ENCODE results near the gene VRK1. TPM values are rescaled to one million over a fixed set of nuclear protein-coding genes. Genes with fewer than 3 reads are reported as not detected.

The VRK1 gene
- total and polyA plus RNA-seq, 2 donors (not counting 1 experiment from before 2014, with no cell fraction given): 10.3 to 28.2 TPM

DNA sequence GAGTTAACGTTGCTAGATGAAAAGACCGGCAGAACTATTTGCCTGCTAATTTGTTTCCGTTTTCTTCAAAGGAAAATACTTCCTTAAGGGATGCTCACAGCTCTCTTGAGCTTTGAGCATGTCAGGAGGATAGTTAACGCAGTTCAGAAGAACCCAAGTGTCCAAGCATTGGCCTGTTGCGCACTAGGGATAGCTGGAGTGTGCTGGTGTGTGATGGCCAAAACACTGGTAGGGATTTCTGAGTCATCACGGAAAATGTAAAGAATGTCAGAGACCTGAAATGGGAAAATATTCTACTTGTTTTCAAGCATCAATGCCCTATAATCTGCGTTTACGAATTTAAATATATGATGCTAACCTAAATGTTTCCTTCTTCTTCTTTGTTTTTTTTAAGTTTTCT, 97.8 kb downstream of the VRK1 start:
- Histone ChIP-seq H3K27me3 (replicated peaks in 1 of 4; ENCODE audit: control extremely low read depth in 1 of 4, control insufficient read depth in 3 of 4, insufficient read depth in 4 of 4, low read length in 3 of 4) (no peaks in the 10 kb centered on the region), H3K79me2 (ENCODE audit: control insufficient read depth, insufficient read depth, low read length) (no peaks in the 10 kb centered on the region), H3K4me2 (replicated peaks; ENCODE audit: low read depth, low read length, poor library complexity, severe bottlenecking) (no peak overlapping the region), H4K20me1 (ENCODE audit: control insufficient read depth, insufficient read depth, low read length, poor library complexity, severe bottlenecking) (no peaks in the 10 kb centered on the region), H2AFZ (ENCODE audit: insufficient read depth, low read depth, low read length, poor library complexity, severe bottlenecking) (no peak overlapping the region), H3K36me3 (replicated peaks in 1 of 2; ENCODE audit: control extremely low read depth in 1 of 2, control insufficient read depth in 1 of 2, extremely low read depth in 1 of 2, insufficient read depth in 2 of 2, low read length in 1 of 2) (peaks cover 0 to 1% of the 10 kb centered on the region in 2 experiments), H3K4me1 (ENCODE audit: control insufficient read depth in 2 of 2, insufficient read depth in 2 of 2, low read length in 2 of 2) (peaks cover 0 to 8% of the 10 kb centered on the region in 2 donors), H3K4me3 (ENCODE audit: control extremely low read depth in 1 of 5, extremely low read depth in 1 of 5, insufficient read depth in 1 of 5, low read depth in 2 of 5, low read length in 4 of 5) (no peak overlapping the region), H3K9me3 (ENCODE audit: control extremely low read depth in 1 of 3, control insufficient read depth in 2 of 3, insufficient read depth in 1 of 3, low read length in 2 of 3) (no peaks in the 10 kb centered on the region), H3K27ac (ENCODE audit: low read length in 2 of 2) (no peak overlapping the region), H3K9ac (ENCODE audit: low read length) (no peak overlapping the region)
- no peak overlapping the region for H3K4me3 Mint-ChIP-seq
- no peak for TF ChIP-seq EZH2 (IDR thresholded peaks at IDR 0.05; ENCODE audit: borderline replicate concordance, insufficient read depth, low read depth, low read length, poor library complexity, severe bottlenecking)
- TF ChIP-seq, protein P1, sequence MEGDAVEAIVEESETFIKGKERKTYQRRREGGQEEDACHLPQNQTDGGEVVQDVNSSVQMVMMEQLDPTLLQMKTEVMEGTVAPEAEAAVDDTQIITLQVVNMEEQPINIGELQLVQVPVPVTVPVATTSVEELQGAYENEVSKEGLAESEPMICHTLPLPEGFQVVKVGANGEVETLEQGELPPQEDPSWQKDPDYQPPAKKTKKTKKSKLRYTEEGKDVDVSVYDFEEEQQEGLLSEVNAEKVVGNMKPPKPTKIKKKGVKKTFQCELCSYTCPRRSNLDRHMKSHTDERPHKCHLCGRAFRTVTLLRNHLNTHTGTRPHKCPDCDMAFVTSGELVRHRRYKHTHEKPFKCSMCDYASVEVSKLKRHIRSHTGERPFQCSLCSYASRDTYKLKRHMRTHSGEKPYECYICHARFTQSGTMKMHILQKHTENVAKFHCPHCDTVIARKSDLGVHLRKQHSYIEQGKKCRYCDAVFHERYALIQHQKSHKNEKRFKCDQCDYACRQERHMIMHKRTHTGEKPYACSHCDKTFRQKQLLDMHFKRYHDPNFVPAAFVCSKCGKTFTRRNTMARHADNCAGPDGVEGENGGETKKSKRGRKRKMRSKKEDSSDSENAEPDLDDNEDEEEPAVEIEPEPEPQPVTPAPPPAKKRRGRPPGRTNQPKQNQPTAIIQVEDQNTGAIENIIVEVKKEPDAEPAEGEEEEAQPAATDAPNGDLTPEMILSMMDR (IDR thresholded peaks at IDR 0.05): no peak
- DNase-seq (no peak), ATAC-seq (ENCODE audit: low read depth) (no peak)
- WGBS (ENCODE audit: insufficient coverage): 95% methylated on average over 5 of the region's 8 CpGs
- intact Hi-C loops (cut with micrococcal nuclease): no loop called here
- no peak overlapping the region for H3K27ac Mint-ChIP-seq
- H3K9me3 Mint-ChIP-seq (ENCODE audit: insufficient read depth): no peaks in the 10 kb centered on the region
- no peaks in the 10 kb centered on the region for H3K27me3 Mint-ChIP-seq
- CTCF ChIA-PET: no interaction called here
- POLR2A ChIA-PET: no interaction called here
- H3K4me1 Mint-ChIP-seq: peaks cover 9% of the 10 kb centered on the region

DNA sequence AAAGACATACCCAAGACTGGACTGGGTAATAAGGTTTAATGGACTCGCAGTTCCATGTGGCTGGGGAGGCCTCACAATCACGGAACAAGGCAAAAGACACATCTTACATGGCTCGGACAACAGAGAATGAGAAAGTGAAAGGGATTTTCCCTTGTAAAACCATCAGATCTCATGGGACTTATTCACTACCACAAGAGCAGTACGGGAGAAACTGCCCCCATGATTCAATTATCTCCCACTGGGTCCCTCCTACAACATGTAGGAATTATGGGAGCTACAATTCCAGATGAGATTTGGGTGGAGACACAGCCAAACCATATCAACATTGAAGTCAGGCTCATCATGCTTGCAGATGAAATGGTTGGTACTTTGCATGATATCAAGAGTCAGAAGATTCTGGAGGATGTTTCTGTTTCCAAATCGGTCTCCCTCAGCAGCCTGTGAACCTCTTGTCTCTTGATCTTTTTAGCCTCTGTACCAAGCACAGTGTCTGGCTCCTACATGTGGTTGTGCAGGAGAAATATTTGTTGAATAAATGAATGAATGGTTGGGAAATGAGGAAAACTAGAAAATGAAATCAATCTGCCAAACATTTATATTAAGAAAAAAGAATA, 98.6 kb downstream of the VRK1 start:
- DNase-seq (no peak), ATAC-seq (ENCODE audit: low read depth) (no peak)
- no CpG with 5 or more reads among the region's 5 CpGs for WGBS (ENCODE audit: insufficient coverage)
- Histone ChIP-seq H3K4me3 (ENCODE audit: control extremely low read depth in 1 of 5, extremely low read depth in 1 of 5, insufficient read depth in 1 of 5, low read depth in 2 of 5, low read length in 4 of 5) (no peak overlapping the region), H3K4me1 (ENCODE audit: control insufficient read depth in 2 of 2, insufficient read depth in 2 of 2, low read length in 2 of 2) (peaks cover 0 to 8% of the 10 kb centered on the region in 2 donors), H2AFZ (ENCODE audit: insufficient read depth, low read depth, low read length, poor library complexity, severe bottlenecking) (no peak overlapping the region), H4K20me1 (ENCODE audit: control insufficient read depth, insufficient read depth, low read length, poor library complexity, severe bottlenecking) (no peaks in the 10 kb centered on the region), H3K9ac (ENCODE audit: low read length) (no peak overlapping the region), H3K27ac (ENCODE audit: low read length in 2 of 2) (no peak overlapping the region), H3K36me3 (replicated peaks in 1 of 2; ENCODE audit: control extremely low read depth in 1 of 2, control insufficient read depth in 1 of 2, extremely low read depth in 1 of 2, insufficient read depth in 2 of 2, low read length in 1 of 2) (peaks cover 0 to 1% of the 10 kb centered on the region in 2 experiments), H3K27me3 (replicated peaks in 1 of 4; ENCODE audit: control extremely low read depth in 1 of 4, control insufficient read depth in 3 of 4, insufficient read depth in 4 of 4, low read length in 3 of 4) (no peaks in the 10 kb centered on the region), H3K79me2 (ENCODE audit: control insufficient read depth, insufficient read depth, low read length) (no peaks in the 10 kb centered on the region), H3K9me3 (ENCODE audit: control extremely low read depth in 1 of 3, control insufficient read depth in 2 of 3, insufficient read depth in 1 of 3, low read length in 2 of 3) (no peaks in the 10 kb centered on the region), H3K4me2 (replicated peaks; ENCODE audit: low read depth, low read length, poor library complexity, severe bottlenecking) (no peak overlapping the region)
- Mint-ChIP-seq H3K4me1 (peaks cover 9% of the 10 kb centered on the region), H3K27me3 (no peaks in the 10 kb centered on the region), H3K27ac (no peak overlapping the region), H3K9me3 (ENCODE audit: insufficient read depth) (no peaks in the 10 kb centered on the region), H3K4me3 (no peak overlapping the region)
- intact Hi-C loops (cut with micrococcal nuclease): no loop called here
- ChIA-PET CTCF (no interaction called here), POLR2A (no interaction called here)
- TF ChIP-seq, protein P1 (IDR thresholded peaks at IDR 0.05): no peak
- no peak for TF ChIP-seq EZH2 (IDR thresholded peaks at IDR 0.05; ENCODE audit: borderline replicate concordance, insufficient read depth, low read depth, low read length, poor library complexity, severe bottlenecking)
